Measurements from ENCODE around the gene MSANTD1. TPM values are rescaled to one million over a fixed set of nuclear protein-coding genes. Genes with fewer than 3 reads are reported as not detected.

The MSANTD1 gene
- total RNA-seq, 3 donors from 2014 or later (not counting 1 experiment from before 2014, with no cell fraction given): 0.54 to 2.2 (median 1.8) TPM

DNA sequence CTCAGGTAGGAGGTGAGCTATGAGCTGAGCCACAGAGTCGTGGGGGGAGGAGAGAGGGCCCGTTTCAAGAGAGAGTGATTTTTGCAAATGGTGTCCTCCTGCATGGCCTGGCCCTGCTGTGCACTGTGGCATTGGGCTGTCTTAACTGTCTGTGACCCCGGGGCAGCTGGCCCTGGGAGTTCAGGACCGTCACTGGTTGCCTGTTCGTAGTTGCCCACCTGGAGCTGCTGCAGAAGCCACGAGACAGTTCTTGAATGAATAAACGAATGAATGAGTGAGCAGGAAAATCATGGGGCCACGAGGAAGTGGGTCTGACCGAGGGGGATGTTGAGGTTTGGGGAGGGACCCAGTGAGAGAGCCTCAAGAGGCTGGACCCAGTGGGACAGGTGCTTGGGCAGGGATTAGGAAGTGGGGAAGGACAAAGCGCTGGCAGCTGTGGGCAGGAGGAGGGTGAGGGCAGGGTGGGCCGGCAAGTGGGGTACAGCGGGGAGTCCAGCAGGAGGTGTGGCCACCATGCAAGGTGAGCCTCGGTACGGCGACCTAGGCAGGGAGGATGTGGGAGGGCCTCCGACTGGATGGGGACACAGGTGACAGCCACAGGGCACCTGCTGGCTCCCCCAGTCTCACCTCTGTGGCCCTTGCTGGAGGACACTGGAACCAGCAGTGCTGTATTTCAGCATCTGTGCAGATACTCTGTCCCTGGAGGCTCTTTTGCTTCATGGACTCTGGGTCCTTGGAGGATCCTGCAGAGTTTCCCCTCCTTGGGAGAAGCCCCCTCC lies 54.0 kb downstream of the MSANTD1 start:
- H3K4me1 ChIP-seq (ENCODE audit: control insufficient read depth, insufficient read depth, low read length): peaks cover 43% of the 10 kb centered on the region
- H3K27me3 ChIP-seq (ENCODE audit: control insufficient read depth, insufficient read depth, low read length): peaks cover 15% of the 10 kb centered on the region
- intact Hi-C loops (cut with micrococcal nuclease): loop anchor here (1.0 to 2.0 kb wide), 2 partner anchors 100 to 256 kb away; no protein-coding TSS in a partner anchor
- ATAC-seq (peak; percentile 1 to 49 (median 2)), DNase-seq (peak in 1 of 2 donors; percentile 52)
- Mint-ChIP-seq H3K4me3 (peak overlapping the region; percentile 91), H3K27me3 (ENCODE audit: low read depth in 2 of 2) (peaks cover 0 to 10% of the 10 kb centered on the region in 2 donors), H3K36me3 (no peaks in the 10 kb centered on the region), H3K4me1 (peaks cover 31 to 33% of the 10 kb centered on the region in 2 donors), H3K27ac (peak overlapping the region; percentile 89 to 92), H3K9me3 (no peaks in the 10 kb centered on the region)
- peak overlapping the region; percentile 49 for H3K27ac ChIP-seq (ENCODE audit: low read length)
- under 1% methylated on average over 16 of the region's 16 CpGs for WGBS (ENCODE audit: insufficient coverage)
- H3K36me3 ChIP-seq (ENCODE audit: control insufficient read depth, insufficient read depth, low read length): no peaks in the 10 kb centered on the region
- H3K4me3 ChIP-seq (ENCODE audit: low read length): peak overlapping the region; percentile 12
- no peak for TF ChIP-seq CTCF (IDR thresholded peaks at IDR 0.05)
- no peaks in the 10 kb centered on the region for H3K9me3 ChIP-seq (ENCODE audit: control insufficient read depth, insufficient read depth, low read length)

GRCh38 chr4:3303565-3303824 lies 54.5 kb downstream of the MSANTD1 start:
- peaks cover 0 to 10% of the 10 kb centered on the region in 2 donors for H3K27me3 Mint-ChIP-seq (ENCODE audit: low read depth in 2 of 2)
- no peak overlapping the region for H3K27ac ChIP-seq (ENCODE audit: low read length)
- H3K4me1 Mint-ChIP-seq: peaks cover 31 to 33% of the 10 kb centered on the region in 2 donors
- no peak overlapping the region for H3K4me3 ChIP-seq (ENCODE audit: low read length)
- ATAC-seq (no peak), DNase-seq (no peak)
- WGBS (ENCODE audit: insufficient coverage): no CpG with 5 or more reads among the region's 2 CpGs
- H3K27ac Mint-ChIP-seq: peak overlapping the region; percentile 89 to 92
- no peaks in the 10 kb centered on the region for H3K9me3 ChIP-seq (ENCODE audit: control insufficient read depth, insufficient read depth, low read length)
- peaks cover 43% of the 10 kb centered on the region for H3K4me1 ChIP-seq (ENCODE audit: control insufficient read depth, insufficient read depth, low read length)
- no peaks in the 10 kb centered on the region for H3K36me3 ChIP-seq (ENCODE audit: control insufficient read depth, insufficient read depth, low read length)
- intact Hi-C loops (cut with micrococcal nuclease): loop anchor here (2.0 kb wide), 1 partner anchor 101 kb away; no protein-coding TSS in a partner anchor
- H3K9me3 Mint-ChIP-seq: no peaks in the 10 kb centered on the region
- H3K27me3 ChIP-seq (ENCODE audit: control insufficient read depth, insufficient read depth, low read length): peaks cover 15% of the 10 kb centered on the region
- no peaks in the 10 kb centered on the region for H3K36me3 Mint-ChIP-seq
- H3K4me3 Mint-ChIP-seq: peak overlapping the region; percentile 91
- no peak for TF ChIP-seq CTCF (IDR thresholded peaks at IDR 0.05)

DNA sequence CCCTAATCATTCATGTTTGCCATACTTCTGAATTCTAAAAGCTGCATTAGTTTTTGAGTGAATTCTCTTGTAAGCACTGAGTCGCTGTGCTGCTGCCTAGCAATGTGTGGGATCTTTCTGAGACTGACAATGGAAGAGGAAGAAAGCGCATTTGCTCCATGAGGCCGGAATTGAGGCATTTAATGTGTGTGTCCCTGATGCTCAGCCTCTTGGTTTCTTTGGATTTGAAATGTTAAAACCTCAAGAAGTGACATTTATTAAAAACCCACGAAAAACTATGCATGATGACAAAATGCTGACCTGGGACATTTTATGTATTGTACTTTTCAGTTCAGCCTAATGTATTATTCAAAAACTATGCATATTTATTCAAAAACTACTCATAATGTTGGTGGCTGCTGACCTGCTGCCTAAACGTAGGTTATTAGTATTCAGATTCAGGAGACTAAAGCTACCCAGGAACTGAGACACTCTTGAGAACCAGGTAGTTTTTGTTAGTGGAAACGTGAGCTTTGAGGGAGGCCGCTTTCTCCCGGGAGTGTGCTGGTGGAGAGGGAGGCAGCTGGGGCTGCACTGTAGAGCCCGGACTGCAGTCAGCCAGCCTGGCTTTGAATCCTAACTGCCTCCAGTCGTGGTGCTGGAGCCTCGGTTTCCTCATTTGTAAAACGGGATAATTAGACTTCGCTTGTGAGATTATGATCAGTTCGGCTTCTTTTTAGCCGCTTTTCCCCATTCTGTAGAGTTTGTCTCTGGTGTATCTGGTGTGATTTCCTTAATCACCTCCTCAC lies 55.2 kb downstream of the MSANTD1 start:
- peaks cover 31 to 33% of the 10 kb centered on the region in 2 donors for H3K4me1 Mint-ChIP-seq
- Histone ChIP-seq H3K36me3 (ENCODE audit: control insufficient read depth, insufficient read depth, low read length) (no peaks in the 10 kb centered on the region), H3K27me3 (ENCODE audit: control insufficient read depth, insufficient read depth, low read length) (peaks cover 15% of the 10 kb centered on the region), H3K27ac (ENCODE audit: low read length) (no peak overlapping the region), H3K9me3 (ENCODE audit: control insufficient read depth, insufficient read depth, low read length) (no peaks in the 10 kb centered on the region), H3K4me3 (ENCODE audit: low read length) (no peak overlapping the region), H3K4me1 (ENCODE audit: control insufficient read depth, insufficient read depth, low read length) (peaks cover 43% of the 10 kb centered on the region)
- intact Hi-C loops (cut with micrococcal nuclease): loop anchor here (2.0 kb wide), 1 partner anchor 101 kb away; no protein-coding TSS in a partner anchor
- H3K27ac Mint-ChIP-seq: peak overlapping the region; percentile 89 to 92
- DNase-seq (no peak), ATAC-seq (no peak)
- TF ChIP-seq CTCF (IDR thresholded peaks at IDR 0.05): no peak
- H3K36me3 Mint-ChIP-seq: no peaks in the 10 kb centered on the region
- peaks cover 0 to 10% of the 10 kb centered on the region in 2 donors for H3K27me3 Mint-ChIP-seq (ENCODE audit: low read depth in 2 of 2)
- WGBS (ENCODE audit: insufficient coverage): 92% methylated on average over 15 of the region's 15 CpGs
- H3K9me3 Mint-ChIP-seq: no peaks in the 10 kb centered on the region
- H3K4me3 Mint-ChIP-seq: no peak overlapping the region
